Measurements from ENCODE around the gene HYAL3.
"Not testable (repeated sequence)": the region's sequence is repeated elsewhere in the genome, so short reads cannot be mapped to it uniquely, and the experiment has no call there.

Gene HYAL3

GRCh38 chr3:50268703-50269451 is 30.3 kb downstream of the HYAL3 start, which contains the start of gene SEMA3B:
TSS of gene SEMA3B (plus strand) at chr3:50269147. CDS start at chr3:50269241, 94 bp downstream.
- DNase-seq, result no peak

GRCh38 chr3:50268276-50268675 is 30.9 kb downstream of the HYAL3 start:
- DNase-seq, result no peak

- DNase-seq, result no peak
Observed at GRCh38 chr3:50267280-50267913, 31.8 kb downstream of the HYAL3 start.

- DNase-seq, result no peak
Observed at GRCh38 chr3:50266836-50267235, 32.4 kb downstream of the HYAL3 start.

- DNase-seq, result no peak
Observed at GRCh38 chr3:50266017-50266416, 33.2 kb downstream of the HYAL3 start.

GRCh38 chr3:50265571-50265970 is 33.6 kb downstream of the HYAL3 start:
- no peak for DNase-seq

GRCh38 chr3:50264964-50265485 is 34.2 kb downstream of the HYAL3 start:
- no peak for DNase-seq

GRCh38 chr3:50264383-50264963 is 34.7 kb downstream of the HYAL3 start:
- DNase-seq, result no peak

GRCh38 chr3:50263478-50264382 is 35.5 kb downstream of the HYAL3 start:
- DNase-seq, result no peak

- DNase-seq, result no peak
Observed at GRCh38 chr3:50262778-50263177, 36.4 kb downstream of the HYAL3 start.

GRCh38 chr3:50262200-50262599 is 37.0 kb downstream of the HYAL3 start:
- not testable (repeated sequence) for DNase-seq

- no peak for DNase-seq
Observed at GRCh38 chr3:50261505-50261904, 37.7 kb downstream of the HYAL3 start.

- no peak for DNase-seq
Observed at GRCh38 chr3:50260942-50261441, 38.2 kb downstream of the HYAL3 start.

GRCh38 chr3:50260027-50260941 is 38.9 kb downstream of the HYAL3 start:
- DNase-seq, result peak; percentile 68 to 81 (median 73)

GRCh38 chr3:50259432-50260026 is 39.7 kb downstream of the HYAL3 start:
- DNase-seq, result no peak

- DNase-seq, result no peak
Observed at GRCh38 chr3:50258979-50259378, 40.2 kb downstream of the HYAL3 start.

- DNase-seq, result no peak
Observed at GRCh38 chr3:50258029-50258680, 41.0 kb downstream of the HYAL3 start.

- peak in 1 of 5 donors; percentile 18 for DNase-seq
Observed at GRCh38 chr3:50256978-50257890, 42.0 kb downstream of the HYAL3 start.

GRCh38 chr3:50255251-50255615 is 44.0 kb downstream of the HYAL3 start:
- no peak for DNase-seq
